Cardiac muscle cell (in vitro differentiated cells and primary cell): ENCODE results near the gene WFS1. TPM values are rescaled to one million over a fixed set of nuclear protein-coding genes. Genes with fewer than 3 reads are reported as not detected.
A peak's percentile ranks its signal among the peaks of the same experiment; 100 is the strongest.

Experiments
- DNase-seq, 2 donors: peaks; one replicate each; pipeline versions ENCODE4 v3.0.0 to v3.0.0-alpha.2; 2010 to 2017; ENCODE audit warnings: low read depth in 1 of 2, low spot score in 1 of 2
- H3K27ac ChIP-seq: fragments of 200-600 bp; sonication (generic); 2 replicates; pipeline ENCODE4 v1.5.1; 2016
- H3K27me3 ChIP-seq: fragments of 200-600 bp; sonication (generic); 2 replicates; pipeline ENCODE4 v1.6.0; 2016; ENCODE audit warnings: control low read depth
- H3K36me3 ChIP-seq: fragments of 200-600 bp; sonication (generic); 2 replicates; pipeline ENCODE4 v1.5.1; 2016; ENCODE audit warnings: control low read depth
- H3K4me1 ChIP-seq: fragments of 200-600 bp; sonication (generic); 2 replicates; pipeline ENCODE4 v1.8.1; 2017; ENCODE audit warnings: low read depth, mild to moderate bottlenecking, mixed run types
- H3K4me3 ChIP-seq: fragments of 200-600 bp; sonication (generic); 2 replicates; pipeline ENCODE4 v1.5.1; 2016; ENCODE audit warnings: mild to moderate bottlenecking
- H3K9me3 ChIP-seq: fragments of 200-600 bp; sonication (generic); 2 replicates; pipeline ENCODE4 v1.5.1; 2017; ENCODE audit warnings: low read depth, mild to moderate bottlenecking, control low read depth
- polyA plus RNA-seq: library from polyadenylated mRNA; unstranded; fragments of >200 nt; fragmentation: Nextera tagmentation; extraction: Ambion mirVana; gene quantifications from 2 replicates; pipeline ENCODE4 v1.2.1, GENCODE V29; 2016
- total RNA-seq: library from RNA; depleted of rRNA; stranded (reverse); fragments of >200 nt; gene quantifications from 2 replicates; pipeline ENCODE4 v1.2.3, GENCODE V29; 2016
- TF ChIP-seq, protein P1 (sequence below): IDR thresholded peaks from 2 replicates; pipeline ENCODE4 v1.5.1; 2012; ENCODE audit warnings: low read depth, mild to moderate bottlenecking, low read length

WFS1 gene
- total and polyA plus RNA-seq, 2 experiments from 2014 or later, result 29.0 to 30.4 TPM

DNA sequence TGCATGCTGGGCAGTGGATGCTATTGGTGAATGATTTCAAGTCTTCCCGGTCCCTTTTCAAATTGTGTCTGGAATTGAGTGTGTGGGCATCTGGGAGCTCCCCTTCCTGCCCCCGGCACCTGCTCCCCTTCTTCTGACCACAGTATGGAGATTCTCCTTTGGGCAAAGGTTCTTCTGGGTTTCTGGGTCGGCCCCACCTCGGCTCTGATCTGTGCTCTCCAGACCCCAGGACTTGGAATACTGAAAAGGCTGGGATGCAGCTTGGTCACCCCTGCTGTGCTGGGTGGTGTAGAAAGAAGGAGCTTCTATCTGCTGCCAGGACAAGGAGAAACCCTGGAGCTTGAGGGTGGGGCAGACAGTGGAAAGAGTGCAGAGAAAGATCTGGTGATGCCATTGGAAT is 78.8 kb downstream of the WFS1 start:
- Histone ChIP-seq H3K4me3 (no peak overlapping the region), H3K36me3 (no peaks in the 10 kb centered on the region), H3K4me1 (no peaks in the 10 kb centered on the region), H3K27ac (no peak overlapping the region), H3K9me3 (no peaks in the 10 kb centered on the region), H3K27me3 (no peaks in the 10 kb centered on the region)
- TF ChIP-seq, protein P1, sequence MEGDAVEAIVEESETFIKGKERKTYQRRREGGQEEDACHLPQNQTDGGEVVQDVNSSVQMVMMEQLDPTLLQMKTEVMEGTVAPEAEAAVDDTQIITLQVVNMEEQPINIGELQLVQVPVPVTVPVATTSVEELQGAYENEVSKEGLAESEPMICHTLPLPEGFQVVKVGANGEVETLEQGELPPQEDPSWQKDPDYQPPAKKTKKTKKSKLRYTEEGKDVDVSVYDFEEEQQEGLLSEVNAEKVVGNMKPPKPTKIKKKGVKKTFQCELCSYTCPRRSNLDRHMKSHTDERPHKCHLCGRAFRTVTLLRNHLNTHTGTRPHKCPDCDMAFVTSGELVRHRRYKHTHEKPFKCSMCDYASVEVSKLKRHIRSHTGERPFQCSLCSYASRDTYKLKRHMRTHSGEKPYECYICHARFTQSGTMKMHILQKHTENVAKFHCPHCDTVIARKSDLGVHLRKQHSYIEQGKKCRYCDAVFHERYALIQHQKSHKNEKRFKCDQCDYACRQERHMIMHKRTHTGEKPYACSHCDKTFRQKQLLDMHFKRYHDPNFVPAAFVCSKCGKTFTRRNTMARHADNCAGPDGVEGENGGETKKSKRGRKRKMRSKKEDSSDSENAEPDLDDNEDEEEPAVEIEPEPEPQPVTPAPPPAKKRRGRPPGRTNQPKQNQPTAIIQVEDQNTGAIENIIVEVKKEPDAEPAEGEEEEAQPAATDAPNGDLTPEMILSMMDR, result no peak
- DNase-seq, result no peak

DNA sequence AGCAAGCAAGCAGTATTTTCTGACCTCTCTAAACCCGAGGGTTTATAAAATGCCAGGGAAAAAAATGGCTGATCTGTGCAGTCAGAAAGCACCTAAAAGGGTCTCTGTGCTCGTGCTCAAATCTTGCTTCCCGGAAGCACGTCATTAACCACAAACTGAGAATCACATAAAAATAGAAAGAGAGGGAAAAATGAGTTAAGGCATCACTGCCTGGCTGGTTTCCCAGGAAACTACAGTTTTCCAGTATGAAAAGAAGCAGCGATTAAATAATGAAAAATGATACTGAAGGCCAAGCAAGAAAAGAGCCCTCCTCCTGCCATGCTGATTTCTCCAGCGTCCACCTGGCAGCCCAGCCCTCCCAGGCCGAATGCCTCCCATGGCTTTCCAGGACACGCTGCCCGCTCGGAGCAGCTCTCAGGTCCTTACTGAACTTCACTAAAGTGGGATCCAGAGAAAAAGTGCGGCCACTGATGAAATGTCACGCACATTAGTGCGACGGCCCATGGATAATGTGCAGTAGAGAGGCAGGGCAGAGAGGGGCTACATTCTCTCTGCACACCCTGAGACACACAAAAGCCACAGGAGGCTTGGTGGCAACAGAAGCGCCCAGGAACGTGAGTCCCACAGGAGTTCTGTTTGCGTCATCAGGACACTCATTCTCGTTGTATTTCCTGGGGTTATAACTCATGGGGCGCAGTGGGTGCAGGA is 80.4 kb downstream of the WFS1 start:
- no peaks in the 10 kb centered on the region for H3K27me3 ChIP-seq
- DNase-seq, result peak in 1 of 2 donors; percentile 18
- H3K4me1 ChIP-seq, result no peaks in the 10 kb centered on the region
- no peaks in the 10 kb centered on the region for H3K36me3 ChIP-seq
- H3K9me3 ChIP-seq, result no peaks in the 10 kb centered on the region
- TF ChIP-seq, protein P1, result no peak
- no peak overlapping the region for H3K4me3 ChIP-seq
- no peak overlapping the region for H3K27ac ChIP-seq

DNA sequence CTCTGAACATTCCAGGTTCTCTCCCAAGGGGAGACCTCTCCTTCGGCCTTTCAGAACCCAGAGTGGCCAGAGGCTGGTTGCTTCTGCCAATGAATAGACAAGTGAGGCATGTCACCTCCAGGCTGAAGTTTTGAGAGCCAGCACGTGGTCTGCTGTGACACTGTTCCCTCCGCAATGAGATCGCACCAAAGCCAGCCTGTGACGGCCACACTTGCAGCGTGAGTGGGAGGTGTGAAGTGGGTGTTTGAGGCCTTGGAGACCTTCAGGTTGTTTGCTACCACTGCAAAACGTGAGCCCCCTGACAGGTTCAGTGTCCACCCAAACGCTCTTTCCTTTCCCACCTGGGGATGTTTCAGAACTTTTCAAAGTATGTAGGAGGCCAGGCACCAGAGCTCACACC is 81.0 kb downstream of the WFS1 start:
- TF ChIP-seq, protein P1, result no peak
- Histone ChIP-seq H3K27me3 (no peaks in the 10 kb centered on the region), H3K4me3 (no peak overlapping the region), H3K4me1 (no peaks in the 10 kb centered on the region), H3K27ac (no peak overlapping the region), H3K9me3 (no peaks in the 10 kb centered on the region), H3K36me3 (no peaks in the 10 kb centered on the region)
- DNase-seq, result no peak

DNA sequence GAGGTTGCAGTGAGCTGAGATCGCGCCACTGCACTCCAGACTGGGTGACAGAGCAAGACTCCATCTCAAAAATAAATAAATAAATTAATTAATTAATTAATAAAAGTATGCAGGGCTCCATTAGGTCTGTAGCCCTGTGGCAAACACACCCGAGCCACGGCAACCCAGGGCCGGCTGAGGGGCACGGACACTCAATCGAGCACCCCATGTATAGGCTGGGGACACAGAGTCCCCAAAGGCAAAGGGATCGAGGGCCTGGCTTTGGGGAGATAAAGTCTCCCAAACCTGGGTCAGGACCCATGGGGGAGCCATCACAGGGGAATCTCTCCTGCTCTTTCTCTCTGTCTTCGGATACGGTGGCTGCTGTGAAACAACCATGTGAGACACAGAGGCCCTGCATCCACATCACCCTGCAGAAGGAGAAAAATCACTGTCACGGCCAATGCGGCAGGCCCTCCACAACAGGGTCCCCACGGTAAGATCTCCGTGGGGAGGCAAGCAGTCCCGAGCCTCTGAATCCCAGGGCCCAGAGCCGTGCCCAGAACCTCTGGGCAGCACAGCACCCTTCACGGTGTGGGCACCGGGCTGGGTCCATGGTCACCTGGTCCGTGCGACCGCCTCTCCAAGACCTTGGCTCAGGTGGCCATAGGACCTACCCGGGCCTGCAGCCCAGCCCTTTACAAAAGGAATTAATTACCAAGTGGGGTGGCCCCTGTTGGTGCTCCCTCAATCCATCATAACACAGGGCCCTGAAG is 81.8 kb downstream of the WFS1 start:
- H3K27ac ChIP-seq, result no peak overlapping the region
- H3K4me1 ChIP-seq, result no peaks in the 10 kb centered on the region
- no peaks in the 10 kb centered on the region for H3K9me3 ChIP-seq
- no peak overlapping the region for H3K4me3 ChIP-seq
- no peaks in the 10 kb centered on the region for H3K36me3 ChIP-seq
- no peak for DNase-seq
- TF ChIP-seq, protein P1, result no peak
- H3K27me3 ChIP-seq, result no peaks in the 10 kb centered on the region

DNA sequence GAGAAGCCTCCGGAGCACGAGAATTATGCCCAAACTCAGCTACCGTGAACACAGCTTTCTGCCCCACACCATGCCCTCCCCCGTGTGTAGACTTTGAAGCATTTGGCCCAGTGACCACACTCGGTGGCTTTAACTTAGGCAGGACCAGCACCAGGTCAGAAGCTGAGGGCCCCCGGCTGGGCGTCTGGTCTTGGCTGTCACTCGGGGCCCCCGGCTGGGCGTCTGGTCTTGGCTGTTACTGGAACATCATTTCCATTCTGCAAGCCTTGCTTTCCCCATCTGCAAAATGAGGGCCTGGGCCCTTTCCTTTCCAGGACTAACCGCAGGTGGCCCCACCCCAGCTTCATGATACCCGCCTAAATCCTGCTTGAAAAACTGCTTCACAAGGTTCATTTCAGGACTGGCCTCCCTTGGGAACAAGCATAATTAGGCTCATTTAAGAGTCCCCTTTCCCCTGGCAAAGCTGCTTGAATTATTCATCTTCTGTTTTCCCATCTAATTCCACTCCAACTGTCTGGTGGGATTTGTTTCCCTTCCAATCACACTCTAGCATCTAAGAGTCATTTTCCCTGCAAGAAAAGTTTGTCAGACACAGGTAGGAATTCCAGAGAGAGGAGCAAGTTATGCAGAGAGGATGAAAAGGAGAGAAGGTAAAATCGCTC is 82.5 kb downstream of the WFS1 start:
- DNase-seq, result no peak
- Histone ChIP-seq H3K4me1 (no peaks in the 10 kb centered on the region), H3K27ac (no peak overlapping the region)

More for the DNA sequence above, 82.5 kb downstream of the WFS1 start:
- Histone ChIP-seq H3K9me3 (no peaks in the 10 kb centered on the region), H3K4me3 (no peak overlapping the region), H3K36me3 (no peaks in the 10 kb centered on the region), H3K27me3 (no peaks in the 10 kb centered on the region)
- TF ChIP-seq, protein P1, result no peak

Other genes starting within 250 kb of the WFS1 start
- 0.14 and 1.2 TPM in 2 replicates for gene JAKMIP1, start 69.3 kb upstream of the WFS1 start, total RNA-seq
- 0.42 and 0.68 TPM in 2 replicates for gene JAKMIP1, start 69.3 kb upstream of the WFS1 start, polyA plus RNA-seq
- 0.14 TPM in 1 of 2 replicates, not detected in the other for gene PPP2R2C, start 202.8 kb downstream of the WFS1 start, total RNA-seq
- gene PPP2R2C, start 202.8 kb downstream of the WFS1 start, polyA plus RNA-seq, result not detected in 2 replicates